ACC112 (cell line): ENCODE results near the gene TP73.

Experiments
- H2AFZ ChIP-seq: fragments of 200-600 bp; sonication (generic); one replicate; pipeline ENCODE4 v1.6.0; 2017; ENCODE audit warnings: antibody characterized with exemption, low read length; ENCODE audit not compliant: unreplicated experiment
- H3K27ac ChIP-seq: fragments of 200-600 bp; sonication (generic); 2 replicates; pipeline ENCODE4 v1.5.1; 2014; ENCODE audit warnings: low read depth, mild to moderate bottlenecking, antibody characterized with exemption, low read length, moderate library complexity
- H3K27me3 ChIP-seq: fragments of 200-600 bp; sonication (generic); 2 replicates; pipeline ENCODE4 v1.6.1; 2014; ENCODE audit warnings: mild to moderate bottlenecking, antibody characterized with exemption, low read length, moderate library complexity, mixed read lengths; ENCODE audit not compliant: insufficient read depth
- H3K36me3 ChIP-seq: fragments of 200-600 bp; sonication (generic); 2 replicates; pipeline ENCODE4 v1.6.1; 2016; ENCODE audit warnings: mild to moderate bottlenecking, antibody characterized with exemption, low read length, moderate library complexity, mixed read lengths; ENCODE audit not compliant: insufficient read depth
- H3K4me1 ChIP-seq: fragments of 200-600 bp; sonication (generic); one replicate; pipeline ENCODE4 v1.6.1; 2016; ENCODE audit warnings: low read length, mixed read lengths; ENCODE audit not compliant: insufficient read depth, unreplicated experiment, control insufficient read depth
- H3K4me3 ChIP-seq: fragments of 200-600 bp; sonication (generic); 2 replicates; pipeline ENCODE4 v1.5.1; 2014; ENCODE audit warnings: mild to moderate bottlenecking, low read depth, low read length
- H3K79me2 ChIP-seq: fragments of 200-600 bp; sonication (generic); one replicate; pipeline ENCODE4 v1.6.0; 2016; ENCODE audit warnings: low read length; ENCODE audit not compliant: control insufficient read depth, unreplicated experiment, insufficient read depth

Gene TP73

GRCh38 chr1:3629561-3630160 is 22.7 kb upstream of the TP73 start:
- Histone ChIP-seq H3K36me3 (0 out of 2 replicates have a peak, but pooled peaks cover 4% of the 10 kb centered on the region), H3K27me3 (no peaks in the 10 kb centered on the region), H3K4me1 (peaks cover 10% of the 10 kb centered on the region), H3K79me2 (no peaks in the 10 kb centered on the region), H3K27ac (no peak overlapping the region), H2AFZ (no peak overlapping the region), H3K4me3 (no peak overlapping the region)

DNA sequence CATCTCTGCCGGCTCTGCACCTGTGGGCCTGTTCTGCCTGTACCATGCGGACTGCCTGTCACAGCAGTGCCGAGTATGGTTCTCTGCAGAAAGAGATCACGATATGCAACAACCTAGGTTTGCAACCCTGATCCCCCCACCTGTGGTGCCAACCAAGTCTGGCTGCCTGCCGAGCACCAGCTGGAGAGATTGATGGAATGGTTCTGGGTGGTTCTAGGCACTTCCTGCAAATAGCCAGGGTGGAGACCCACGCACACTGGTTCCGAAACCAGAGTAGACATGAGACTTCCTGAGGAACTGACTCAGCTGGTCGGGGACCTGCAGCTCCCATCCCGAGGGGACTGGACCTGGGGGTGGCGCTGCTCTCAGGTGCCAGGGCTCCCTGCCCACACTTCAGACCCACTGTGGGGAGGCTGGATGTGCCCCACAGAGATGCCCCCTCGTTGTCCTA is 22.1 kb upstream of the TP73 start:
- 0 out of 2 replicates have a peak, but pooled peaks cover 4% of the 10 kb centered on the region for H3K36me3 ChIP-seq
- no peaks in the 10 kb centered on the region for H3K27me3 ChIP-seq
- H3K27ac ChIP-seq, result no peak overlapping the region
- H2AFZ ChIP-seq, result no peak overlapping the region
- peaks cover 10% of the 10 kb centered on the region for H3K4me1 ChIP-seq
- H3K79me2 ChIP-seq, result no peaks in the 10 kb centered on the region
- no peak overlapping the region for H3K4me3 ChIP-seq

GRCh38 chr1:3630914-3631313 is 21.4 kb upstream of the TP73 start:
- Histone ChIP-seq H3K36me3 (0 out of 2 replicates have a peak, but pooled peaks cover 4% of the 10 kb centered on the region), H3K4me1 (peaks cover 6% of the 10 kb centered on the region), H3K27me3 (no peaks in the 10 kb centered on the region), H3K79me2 (no peaks in the 10 kb centered on the region), H3K27ac (no peak overlapping the region), H3K4me3 (no peak overlapping the region), H2AFZ (no peak overlapping the region)

DNA sequence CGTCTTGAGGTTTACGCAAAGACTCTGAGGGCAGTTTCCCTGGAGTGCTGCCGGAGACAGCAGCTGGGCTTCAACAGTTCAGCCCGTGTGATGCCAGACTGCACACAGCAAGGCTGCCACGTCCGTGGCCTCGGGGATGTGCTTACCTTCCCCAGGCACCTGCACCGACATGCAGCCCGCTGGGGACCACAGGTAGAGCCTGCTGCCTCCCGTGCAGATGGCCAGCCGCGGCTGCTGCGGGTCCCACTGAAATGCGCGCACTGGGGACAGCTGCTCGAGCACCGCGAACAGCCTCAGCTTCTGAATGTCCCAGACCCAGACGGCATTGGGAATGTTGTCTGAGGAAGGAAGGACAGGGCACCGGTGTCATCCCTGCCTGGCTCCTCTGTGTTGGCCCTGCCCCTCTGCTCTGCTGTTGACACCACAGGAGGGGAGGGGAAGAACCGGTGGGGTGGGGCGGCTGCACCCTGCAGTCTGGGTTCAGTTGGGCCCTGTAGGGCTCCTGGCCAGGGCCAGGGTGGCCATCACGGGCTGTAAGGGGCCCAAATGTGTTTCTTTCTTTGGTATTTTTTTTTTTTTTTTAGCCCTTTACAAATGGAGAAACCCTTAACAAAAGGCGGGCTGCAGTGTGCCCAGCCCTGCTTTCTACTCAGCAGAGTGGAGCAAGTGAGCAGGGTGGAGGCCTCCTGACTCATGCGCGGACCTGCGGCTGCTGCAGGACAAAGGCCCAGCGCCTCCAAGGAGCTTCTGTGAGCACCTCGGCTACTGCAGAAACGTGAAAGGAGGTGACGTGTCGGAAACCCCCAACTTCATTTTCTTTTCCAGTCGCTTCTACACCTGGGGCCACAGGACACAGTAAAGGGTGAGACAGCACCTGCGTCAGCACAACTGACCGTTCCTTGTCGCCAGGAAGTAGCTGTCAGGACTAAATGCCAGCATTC is 20.7 kb upstream of the TP73 start:
- Histone ChIP-seq H3K27ac (no peak overlapping the region), H3K27me3 (no peaks in the 10 kb centered on the region), H3K79me2 (no peaks in the 10 kb centered on the region), H3K4me1 (peaks cover 3% of the 10 kb centered on the region), H3K4me3 (no peak overlapping the region), H3K36me3 (0 out of 2 replicates have a peak, but pooled peaks cover 4% of the 10 kb centered on the region), H2AFZ (no peak overlapping the region)

GRCh38 chr1:3632298-3632697 is 20.0 kb upstream of the TP73 start:
- Histone ChIP-seq H3K79me2 (no peaks in the 10 kb centered on the region), H2AFZ (no peak overlapping the region), H3K27ac (no peak overlapping the region), H3K4me1 (peaks cover 3% of the 10 kb centered on the region), H3K4me3 (no peak overlapping the region), H3K27me3 (no peaks in the 10 kb centered on the region), H3K36me3 (0 out of 2 replicates have a peak, but pooled peaks cover 4% of the 10 kb centered on the region)

DNA sequence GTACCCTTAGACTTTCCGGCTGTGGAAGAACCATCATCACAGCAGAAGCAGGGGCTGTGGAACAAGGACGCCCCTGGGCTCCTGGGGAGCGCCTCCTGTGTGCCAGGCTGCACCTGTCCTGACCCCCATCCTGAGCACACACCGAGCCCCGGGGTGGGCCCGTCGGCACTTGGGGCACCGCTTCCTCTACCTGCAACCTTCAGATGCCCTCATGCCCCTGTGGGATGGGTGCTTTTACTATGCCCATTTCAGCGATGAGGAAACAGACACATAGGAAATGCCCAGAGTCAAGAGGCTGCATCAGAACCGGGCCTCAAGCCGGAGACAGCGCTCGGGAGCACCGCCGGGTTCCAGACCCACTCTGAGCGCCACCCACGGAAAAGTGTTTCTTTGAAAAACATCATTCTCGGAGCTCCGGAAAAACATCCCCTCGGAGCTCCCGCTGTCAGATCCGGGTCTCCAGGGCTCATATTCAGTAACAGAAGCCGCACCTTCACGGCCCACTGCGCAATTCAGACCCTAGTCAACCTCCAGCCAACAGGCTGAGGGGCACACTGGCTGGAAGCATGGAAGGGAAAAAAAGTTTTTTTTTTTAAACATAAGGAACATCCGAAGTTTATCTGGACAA is 19.5 kb upstream of the TP73 start:
- Histone ChIP-seq H3K4me3 (no peak overlapping the region), H3K27me3 (no peaks in the 10 kb centered on the region), H3K36me3 (0 out of 2 replicates have a peak, but pooled peaks cover 4% of the 10 kb centered on the region), H3K4me1 (peaks cover 3% of the 10 kb centered on the region), H3K79me2 (no peaks in the 10 kb centered on the region), H2AFZ (no peak overlapping the region), H3K27ac (no peak overlapping the region)

GRCh38 chr1:3633344-3634058 is 18.8 kb upstream of the TP73 start:
- Histone ChIP-seq H3K36me3 (0 out of 2 replicates have a peak, but pooled peaks cover 4% of the 10 kb centered on the region), H3K79me2 (no peaks in the 10 kb centered on the region), H3K4me3 (no peak overlapping the region), H3K4me1 (peaks cover 3% of the 10 kb centered on the region), H3K27ac (no peak overlapping the region), H3K27me3 (no peaks in the 10 kb centered on the region), H2AFZ (no peak overlapping the region)

- H2AFZ ChIP-seq, result no peak overlapping the region
- H3K36me3 ChIP-seq, result 0 out of 2 replicates have a peak, but pooled peaks cover 1% of the 10 kb centered on the region
- H3K4me3 ChIP-seq, result no peak overlapping the region
- H3K27me3 ChIP-seq, result no peaks in the 10 kb centered on the region
- peaks cover 3% of the 10 kb centered on the region for H3K4me1 ChIP-seq
- H3K27ac ChIP-seq, result no peak overlapping the region
- H3K79me2 ChIP-seq, result no peaks in the 10 kb centered on the region
Measured at GRCh38 chr1:3634059-3634800, 18.1 kb upstream of the TP73 start.

DNA sequence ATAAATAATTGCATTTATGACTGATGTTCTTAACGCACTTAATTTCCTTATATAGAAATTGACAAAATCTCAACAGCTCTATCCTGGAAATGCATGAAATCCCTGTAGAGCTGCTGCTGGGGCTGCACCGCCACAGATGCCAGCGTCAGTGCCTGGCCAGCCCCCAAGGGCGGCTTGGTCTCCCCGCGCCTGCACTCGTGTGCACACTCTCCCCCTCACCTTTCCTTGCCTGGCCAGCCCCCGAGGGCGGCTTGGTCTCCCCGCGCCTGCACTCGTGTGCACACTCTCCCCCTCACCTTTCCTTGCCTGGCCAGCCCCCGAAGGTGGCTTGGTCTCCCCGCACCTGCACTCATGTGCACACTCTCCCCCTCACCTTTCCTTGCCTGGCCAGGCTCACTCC is 16.2 kb upstream of the TP73 start:
- no peak overlapping the region for H3K27ac ChIP-seq
- H3K27me3 ChIP-seq, result no peaks in the 10 kb centered on the region
- no peaks in the 10 kb centered on the region for H3K4me1 ChIP-seq
- no peaks in the 10 kb centered on the region for H3K79me2 ChIP-seq
- H3K4me3 ChIP-seq, result no peak overlapping the region
- no peak overlapping the region for H2AFZ ChIP-seq
- H3K36me3 ChIP-seq, result no peaks in the 10 kb centered on the region
